Stimulated activated CD8-positive, alpha-beta memory T cell treated with anti-CD3 and anti-CD28 coated beads, Interleukin-12 subunit alpha, Interleukin-12 subunit beta, amount 100 ng/mL, for 24 hours (primary cell): ENCODE measurements around the gene MRC1.

Source experiments
- DNase-seq: peaks from one replicate; pipeline ENCODE4 v3.0.0-alpha.2; 2020; ENCODE audit errors: extremely low read depth

The MRC1 gene

DNA sequence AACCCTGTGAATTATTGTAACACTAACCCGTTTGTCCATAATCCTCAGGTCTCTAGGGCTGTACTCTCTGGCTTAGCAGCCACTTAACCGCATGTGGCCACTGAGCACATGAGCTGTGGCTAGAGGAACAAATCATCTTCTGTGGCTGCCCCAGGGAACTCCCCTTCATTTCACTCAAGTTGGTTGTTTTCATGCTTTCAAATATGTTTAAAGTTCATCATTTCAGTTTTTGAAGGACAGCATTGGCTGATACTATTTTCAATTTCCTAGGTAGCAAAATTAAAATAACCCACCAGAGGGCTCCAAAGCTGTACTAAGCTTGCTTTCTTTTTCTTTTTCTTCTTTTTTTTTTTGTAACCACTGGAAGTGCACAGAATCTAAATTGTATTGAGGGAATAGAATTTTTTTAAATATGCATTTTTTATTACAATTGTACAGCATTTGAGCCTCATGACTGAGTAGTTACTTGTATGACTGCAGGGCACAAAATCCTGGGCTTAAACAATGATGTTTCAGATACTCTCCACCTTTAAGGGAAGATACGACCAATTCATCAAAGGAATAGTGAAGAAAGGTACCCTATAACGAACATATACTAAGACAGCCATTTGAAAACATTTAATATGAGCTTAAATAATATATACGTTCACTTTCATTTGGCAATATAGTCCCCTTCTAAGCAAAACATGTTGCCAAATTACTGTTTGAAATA, 38.6 kb downstream of the MRC1 start:
- no peak for DNase-seq

DNA sequence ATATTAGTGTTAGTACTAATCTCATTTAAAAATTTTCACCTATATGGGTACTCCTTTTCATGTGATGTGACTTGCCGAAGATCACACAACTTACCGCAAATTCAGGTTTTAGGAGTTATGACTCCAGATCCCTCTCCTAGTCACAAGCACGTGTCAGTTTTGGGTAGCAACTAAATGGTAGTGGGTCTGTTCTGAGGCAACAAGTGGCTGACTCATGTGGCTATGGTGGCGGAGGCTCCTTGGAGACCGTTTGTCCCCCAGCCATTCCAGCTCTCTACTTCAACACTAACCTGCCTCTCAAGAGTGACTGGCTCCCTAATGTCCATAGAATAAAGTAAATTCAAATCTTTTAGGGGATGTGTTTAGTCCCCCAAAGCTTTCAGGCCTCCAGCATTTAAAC, 39.5 kb downstream of the MRC1 start:
- no peak for DNase-seq

GRCh38 chr10:17850501-17850900, 41.4 kb downstream of the MRC1 start:
- DNase-seq: no peak

GRCh38 chr10:17851611-17852010, 42.5 kb downstream of the MRC1 start:
- DNase-seq: no peak

GRCh38 chr10:17854044-17854652, 45.0 kb downstream of the MRC1 start:
- DNase-seq: no peak

- no peak for DNase-seq
These were observed 47.9 kb downstream of the MRC1 start for GRCh38 chr10:17857040-17857439.

GRCh38 chr10:17859492-17860156, 50.5 kb downstream of the MRC1 start:
- no peak for DNase-seq

- no peak for DNase-seq
These were observed 52.6 kb downstream of the MRC1 start for GRCh38 chr10:17861760-17862159.

DNA sequence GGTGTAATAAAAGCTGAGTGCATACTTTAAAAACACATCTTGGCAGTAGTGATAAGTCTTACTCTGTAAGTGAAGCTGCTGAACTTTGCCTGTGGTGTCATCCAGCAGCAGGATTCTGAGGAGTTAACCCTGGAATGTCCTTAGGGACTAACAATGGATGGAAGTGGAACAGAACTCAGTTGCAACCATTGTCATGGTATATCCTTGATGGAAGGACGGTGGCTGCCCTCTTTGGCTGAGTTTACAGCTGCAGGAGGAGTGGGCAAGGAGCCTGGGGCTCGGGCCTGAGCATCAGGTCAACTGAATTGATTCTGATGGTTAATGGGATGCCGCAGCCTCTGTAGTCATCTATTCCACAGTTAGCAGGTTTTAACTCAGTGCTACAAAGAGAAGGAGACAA, 56.2 kb downstream of the MRC1 start:
- no peak for DNase-seq

DNA sequence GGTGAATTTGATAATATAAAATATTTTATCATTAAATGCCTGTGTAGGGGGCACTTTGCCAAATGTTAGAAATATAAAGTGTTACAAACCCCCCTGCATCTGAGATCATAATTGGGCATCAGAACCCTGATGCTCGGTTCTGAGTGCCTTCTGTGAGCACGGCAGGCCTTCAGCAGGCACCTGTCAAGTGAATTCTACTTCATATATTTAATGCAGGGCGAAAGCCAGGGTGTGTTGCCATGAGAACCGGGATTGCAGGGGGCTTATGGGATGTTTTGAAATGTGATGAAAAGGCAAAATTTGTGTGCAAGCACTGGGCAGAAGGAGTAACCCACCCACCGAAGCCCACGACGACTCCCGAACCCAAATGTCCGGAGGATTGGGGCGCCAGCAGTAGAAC, 57.2 kb downstream of the MRC1 start:
- no peak for DNase-seq

DNA sequence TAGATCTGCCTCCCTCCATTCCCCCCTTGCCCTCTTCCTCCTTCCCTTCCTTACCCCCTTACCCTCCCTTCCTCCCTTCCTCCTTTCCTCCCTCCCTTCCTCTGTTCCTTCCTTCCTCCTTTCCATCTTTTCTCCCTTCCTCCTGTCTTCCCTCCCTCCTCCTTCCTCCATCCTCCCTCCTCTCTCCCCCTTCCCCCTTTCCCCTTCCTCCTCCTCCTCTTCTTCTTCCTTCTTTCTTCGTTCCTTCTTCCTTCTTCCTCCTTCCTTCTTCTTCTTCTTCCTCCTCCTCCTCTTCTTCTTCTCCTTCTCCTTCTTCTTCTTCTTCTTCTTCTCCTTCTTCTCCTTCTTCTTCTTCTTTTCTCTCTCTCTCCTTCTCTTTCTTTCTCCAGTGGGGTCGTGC, 57.9 kb downstream of the MRC1 start:
- no peak for DNase-seq

DNA sequence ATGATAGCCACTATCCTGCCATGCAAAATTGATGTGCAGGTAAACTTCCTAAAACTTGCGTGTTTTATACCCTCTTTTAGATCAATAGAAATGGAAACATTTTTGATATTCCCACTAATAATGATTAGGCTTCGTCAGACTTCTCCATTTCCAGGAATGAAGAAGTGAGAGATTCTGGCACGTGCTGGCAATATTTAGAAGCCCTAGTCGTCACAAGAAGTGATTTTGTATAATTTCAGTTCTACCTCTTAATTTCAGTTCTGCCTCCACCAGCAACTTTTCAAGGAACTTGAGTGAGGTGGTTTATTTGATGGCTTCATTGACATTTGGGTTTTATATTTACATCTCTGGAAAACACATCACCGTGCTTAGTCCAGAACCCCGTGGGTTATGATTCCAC, 61.9 kb downstream of the MRC1 start:
- DNase-seq: no peak

GRCh38 chr10:17872191-17873091, 63.3 kb downstream of the MRC1 start:
- no peak for DNase-seq

GRCh38 chr10:17873946-17874345, 64.8 kb downstream of the MRC1 start:
- no peak for DNase-seq

- no peak for DNase-seq
These were observed 68.0 kb downstream of the MRC1 start for GRCh38 chr10:17877121-17877520.

- DNase-seq: no peak
These were observed 69.7 kb downstream of the MRC1 start for GRCh38 chr10:17878896-17879295.

GRCh38 chr10:17880601-17881000, 71.5 kb downstream of the MRC1 start:
- no peak for DNase-seq

- DNase-seq: no peak
These were observed 73.4 kb downstream of the MRC1 start for GRCh38 chr10:17882557-17882956.

DNA sequence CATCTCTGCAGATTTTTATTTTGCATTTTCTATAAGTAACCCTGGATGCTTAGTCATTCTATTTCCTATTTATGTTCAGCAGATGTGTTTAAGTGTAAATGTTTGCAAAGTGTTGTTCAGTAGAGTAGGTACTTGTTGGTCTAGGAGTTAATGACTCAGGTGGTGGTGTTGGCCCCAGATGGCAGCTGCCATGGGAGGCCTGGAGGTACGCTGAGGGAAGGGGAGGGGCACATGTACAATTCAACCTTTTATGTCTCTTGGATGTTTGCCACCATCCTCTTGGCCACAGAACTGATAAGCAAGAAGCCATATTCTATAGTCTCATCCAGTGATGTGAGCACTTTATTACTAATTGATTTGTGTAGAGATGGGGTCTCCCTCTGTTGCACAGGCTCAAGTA, 74.5 kb downstream of the MRC1 start:
- DNase-seq: no peak

- DNase-seq: no peak
These were observed 79.0 kb downstream of the MRC1 start for GRCh38 chr10:17888189-17888588.

GRCh38 chr10:17891435-17891834, 82.3 kb downstream of the MRC1 start:
- DNase-seq: no peak

- no peak for DNase-seq
These were observed 95.4 kb downstream of the MRC1 start for GRCh38 chr10:17904564-17904963.
